Psoas muscle (tissue), 8 donors: Measurements from ENCODE around the gene ADRA2B. TPM values are rescaled to one million over a fixed set of nuclear protein-coding genes. Genes with fewer than 3 reads are reported as not detected.

ENCODE experiments used
- ATAC-seq, 4 donors: fragments of 200-7000 bp; cut with Tn5 transposase; one replicate each; pipeline ENCODE4 v1.9.1; 2020; ENCODE audit warnings: moderate library complexity in 3 of 4, mild to moderate bottlenecking in 2 of 4
- DNase-seq, 2 donors: peaks; one replicate each; pipeline ENCODE4 v3.0.0-alpha.2; 2020
- H3K27ac ChIP-seq: fragments of 200-600 bp; one replicate; pipeline ENCODE4 v1.8.0; 2022
- H3K27me3 ChIP-seq, 3 donors: fragments of 200-600 bp in 1 of 3; one replicate each; pipeline versions ENCODE4 v1.6.1 to v1.8.0; 2013 to 2022; ENCODE audit warnings: low read length in 2 of 3, mild to moderate bottlenecking in 2 of 3, moderate library complexity in 1 of 3; ENCODE audit not compliant: insufficient read depth in 3 of 3
- H3K36me3 ChIP-seq, 2 donors: fragments of 200-600 bp in 1 of 2; one replicate each; pipeline versions ENCODE4 v1.6.1 to v1.8.0; 2013 to 2022; ENCODE audit warnings: low read depth in 1 of 2, mild to moderate bottlenecking in 1 of 2, moderate library complexity in 1 of 2; ENCODE audit not compliant: insufficient read depth in 1 of 2
- H3K4me1 ChIP-seq: fragments of 200-600 bp; one replicate; pipeline ENCODE4 v1.8.0; 2022
- H3K4me3 ChIP-seq: fragments of 200-600 bp; one replicate; pipeline ENCODE4 v1.8.0; 2022; ENCODE audit warnings: mild to moderate bottlenecking
- H3K9me3 ChIP-seq: fragments of 200-600 bp; one replicate; pipeline ENCODE4 v1.8.0; 2022
- WGBS, 3 donors: extraction: QIAGEN DNeasy Blood & Tissue Kit; methylation state at CpG; one replicate each; pipeline versions ENCODE4 v1.1.6 to v1.1.7; 2013; 5-methylcytosine and 5-hydroxymethylcytosine counted together
- intact Hi-C, 2 donors: fragments of 100-400 bp; cut with DNase I; formaldehyde crosslinking; loops; one replicate each; pipeline versions ENCODE4 v1.11.0 to v1.14.2; 2022
- polyA plus RNA-seq, 3 donors: library from polyadenylated mRNA; stranded (reverse); fragments of 200-250 nt; gene quantifications; one replicate each; pipeline ENCODE4 v1.2.3, GENCODE V29; 2013
- total RNA-seq, 4 donors: library from RNA; stranded (reverse); fragmentation: NEBNext Ultra II Directional in 2 of 4; extraction: Animal tissue kit (Norgen Biotek cat#: 25700) in 2 of 4; gene quantifications; one replicate each; pipeline versions ENCODE4 v1.2.1 to v1.2.4, GENCODE V29; 2021 to 2023
- TF ChIP-seq, protein P1 (sequence below): fragments of 200-600 bp; IDR thresholded peaks from one replicate; pipeline ENCODE4 v1.8.0; 2022; ENCODE audit warnings: antibody characterized with exemption
- donor health status: healthy with polysubstance abuse.
- donor health status: DM: no; HTN: no; CAD: no; lungs with moderate emphysema.
- donor health status: Bipolar disorder and iron deficiency.
- donor health status: healthy.
- donor health status: DM: yes; HTN: yes; CAD: no.
- donor health status: DM: no; HTN: no; CAD: no.
- donor health status: DM: no; HTN: no; CAD: no.
- donor health status: DM: yes; HTN: yes; CAD: no.

Gene ADRA2B
- total and polyA plus RNA-seq, 7 donors, result 1.6 to 5.3 (median 2.1) TPM

DNA sequence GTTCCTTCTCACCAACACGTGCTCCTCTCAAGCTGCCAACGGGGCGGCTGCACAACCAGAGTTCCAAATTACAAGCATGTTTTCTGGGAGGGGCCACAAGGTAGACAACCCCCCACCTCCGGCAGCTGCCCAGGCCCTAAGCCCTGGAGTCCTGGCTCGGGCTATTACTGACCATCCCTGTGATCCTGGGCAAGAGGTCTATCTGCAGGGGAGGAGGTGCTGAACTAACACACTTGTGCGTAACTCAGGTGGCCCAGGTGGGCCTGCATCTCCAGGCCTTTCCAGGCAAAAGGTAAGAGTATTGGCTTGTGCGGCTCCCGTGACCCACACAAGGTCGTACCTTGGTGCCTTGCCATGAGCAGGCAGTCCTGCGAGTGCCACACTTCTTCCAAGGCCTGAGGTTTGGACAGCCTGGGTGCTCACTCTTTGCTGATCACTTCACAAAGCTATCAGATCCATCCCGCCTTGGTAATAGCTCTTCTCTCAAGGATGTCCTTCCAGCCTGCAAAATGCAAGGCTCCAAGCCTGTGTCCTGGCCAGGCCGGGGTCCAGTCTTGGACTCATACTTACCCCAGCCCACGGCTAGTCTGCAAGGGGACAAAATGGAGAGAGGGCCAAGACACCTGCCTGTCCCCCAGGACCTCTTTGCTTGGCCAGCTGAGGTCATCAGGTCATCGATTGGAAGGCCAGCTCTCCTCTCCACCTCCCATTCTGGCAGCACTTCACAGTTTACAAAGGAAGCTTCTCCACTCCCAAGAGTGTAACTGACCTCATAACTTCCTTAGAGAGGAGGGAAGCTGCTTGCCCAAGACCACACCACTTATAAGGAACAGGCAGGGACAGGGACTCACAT is 33.9 kb downstream of the ADRA2B start:
- H3K4me3 ChIP-seq, result no peak overlapping the region
- WGBS, 3 donors, result 69 to 80% (median 69%) methylated on average over 14 of the region's 14 CpGs
- H3K36me3 ChIP-seq, result no peaks in the 10 kb centered on the region
- H3K27ac ChIP-seq, result peak overlapping the region; percentile 65
- peaks cover 3% of the 10 kb centered on the region for H3K9me3 ChIP-seq
- H3K27me3 ChIP-seq, result no peaks in the 10 kb centered on the region
- intact Hi-C loops, result no loop called here
- no peak for DNase-seq
- peak in 3 of 4 donors; percentile 29 to 65 (median 50) for ATAC-seq
- peaks cover 12% of the 10 kb centered on the region for H3K4me1 ChIP-seq
- TF ChIP-seq, protein P1, sequence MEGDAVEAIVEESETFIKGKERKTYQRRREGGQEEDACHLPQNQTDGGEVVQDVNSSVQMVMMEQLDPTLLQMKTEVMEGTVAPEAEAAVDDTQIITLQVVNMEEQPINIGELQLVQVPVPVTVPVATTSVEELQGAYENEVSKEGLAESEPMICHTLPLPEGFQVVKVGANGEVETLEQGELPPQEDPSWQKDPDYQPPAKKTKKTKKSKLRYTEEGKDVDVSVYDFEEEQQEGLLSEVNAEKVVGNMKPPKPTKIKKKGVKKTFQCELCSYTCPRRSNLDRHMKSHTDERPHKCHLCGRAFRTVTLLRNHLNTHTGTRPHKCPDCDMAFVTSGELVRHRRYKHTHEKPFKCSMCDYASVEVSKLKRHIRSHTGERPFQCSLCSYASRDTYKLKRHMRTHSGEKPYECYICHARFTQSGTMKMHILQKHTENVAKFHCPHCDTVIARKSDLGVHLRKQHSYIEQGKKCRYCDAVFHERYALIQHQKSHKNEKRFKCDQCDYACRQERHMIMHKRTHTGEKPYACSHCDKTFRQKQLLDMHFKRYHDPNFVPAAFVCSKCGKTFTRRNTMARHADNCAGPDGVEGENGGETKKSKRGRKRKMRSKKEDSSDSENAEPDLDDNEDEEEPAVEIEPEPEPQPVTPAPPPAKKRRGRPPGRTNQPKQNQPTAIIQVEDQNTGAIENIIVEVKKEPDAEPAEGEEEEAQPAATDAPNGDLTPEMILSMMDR, result no peak

DNA sequence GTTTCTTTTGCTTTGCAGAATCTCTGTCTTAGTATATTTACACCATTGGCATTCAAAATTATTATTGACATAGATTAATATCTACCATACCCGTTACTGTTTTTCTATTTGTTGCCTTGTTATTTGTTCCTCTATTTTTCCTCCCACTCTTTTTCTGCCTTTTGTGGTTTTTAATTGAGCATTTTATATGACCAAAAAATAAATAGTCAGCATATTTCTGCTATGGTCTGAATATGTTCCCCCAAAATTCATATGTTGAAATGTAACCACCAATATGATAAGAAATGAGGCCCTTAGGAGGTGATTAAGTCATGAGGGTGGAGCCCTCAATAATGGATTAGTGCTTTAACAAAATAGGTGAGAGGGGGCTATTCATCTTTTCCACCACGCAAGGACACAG is 35.3 kb downstream of the ADRA2B start:
- TF ChIP-seq, protein P1, result no peak
- peaks cover 12% of the 10 kb centered on the region for H3K4me1 ChIP-seq
- H3K36me3 ChIP-seq, result no peaks in the 10 kb centered on the region
- no peak overlapping the region for H3K27ac ChIP-seq
- no peaks in the 10 kb centered on the region for H3K27me3 ChIP-seq
- H3K9me3 ChIP-seq, result peaks cover 10% of the 10 kb centered on the region
- H3K4me3 ChIP-seq, result no peak overlapping the region
- intact Hi-C loops, result no loop called here
- DNase-seq (no peak), ATAC-seq (no peak)
- 92 to 98% (median 96%) methylated on average over 2 of the region's 2 CpGs for WGBS, 3 donors

DNA sequence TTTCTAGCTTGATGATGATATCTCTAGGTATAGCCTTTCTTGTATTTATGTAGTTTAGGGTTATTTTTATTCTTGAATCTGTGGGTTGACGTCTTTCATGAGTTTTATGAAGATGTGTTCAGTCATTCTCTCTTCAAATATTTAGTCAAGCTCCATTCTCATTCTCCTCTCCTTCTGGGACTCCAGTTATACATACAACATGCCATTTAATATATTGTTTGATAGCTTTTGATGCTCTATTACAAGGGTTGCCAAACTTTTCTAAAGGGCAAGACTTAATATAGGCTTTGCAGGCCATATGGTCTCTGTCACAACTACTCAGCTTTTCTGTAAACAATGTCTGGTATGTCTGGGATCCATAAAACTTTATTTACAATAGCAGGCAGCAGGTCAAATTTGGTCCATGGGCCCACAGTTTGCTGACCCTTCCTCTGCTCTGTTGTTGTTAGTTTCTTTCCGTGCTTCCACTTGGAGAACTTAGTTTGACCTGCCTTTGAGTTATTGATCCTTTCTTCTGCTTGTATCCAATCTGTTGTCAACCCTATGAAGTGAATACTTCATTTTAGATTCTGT is 41.1 kb downstream of the ADRA2B start:
- Histone ChIP-seq H3K27ac (no peak overlapping the region), H3K4me1 (no peaks in the 10 kb centered on the region), H3K9me3 (peaks cover 19% of the 10 kb centered on the region), H3K4me3 (no peak overlapping the region), H3K36me3 (no peaks in the 10 kb centered on the region), H3K27me3 (no peaks in the 10 kb centered on the region)
- ATAC-seq (no peak), DNase-seq (no peak)
- WGBS, 3 donors, result 79 to 86% (median 81%) methylated on average over 2 of the region's 2 CpGs
- TF ChIP-seq, protein P1, result no peak
- intact Hi-C loops, result no loop called here

DNA sequence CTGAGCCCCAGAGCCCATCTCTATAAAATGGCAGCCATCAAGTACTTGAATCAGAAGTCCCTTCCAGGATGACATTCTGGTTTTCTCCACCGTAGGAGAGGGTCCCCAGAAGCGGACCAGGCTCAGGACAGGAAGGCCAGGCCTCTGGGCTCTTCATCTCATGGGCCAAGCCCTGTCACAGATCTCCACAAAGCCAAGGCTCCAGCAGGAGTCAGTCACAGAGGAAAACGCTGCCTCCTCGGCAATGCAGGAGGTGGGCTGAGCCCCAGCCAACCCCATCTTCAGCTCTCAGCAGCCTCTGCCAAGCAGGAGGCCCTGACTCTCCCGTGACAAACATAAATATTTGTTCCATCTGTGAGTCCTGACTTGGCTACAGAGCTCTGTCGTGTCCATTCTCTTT is 42.2 kb downstream of the ADRA2B start:
- Histone ChIP-seq H3K4me3 (no peak overlapping the region), H3K36me3 (no peaks in the 10 kb centered on the region), H3K4me1 (no peaks in the 10 kb centered on the region), H3K9me3 (peaks cover 19% of the 10 kb centered on the region), H3K27me3 (no peaks in the 10 kb centered on the region), H3K27ac (no peak overlapping the region)
- WGBS, 3 donors, result 61 to 71% (median 67%) methylated on average over 6 of the region's 6 CpGs
- intact Hi-C loops, result no loop called here
- DNase-seq (no peak), ATAC-seq (no peak)
- TF ChIP-seq, protein P1, result no peak
